ENCODE measurements around the gene TBC1D22A.

DNA sequence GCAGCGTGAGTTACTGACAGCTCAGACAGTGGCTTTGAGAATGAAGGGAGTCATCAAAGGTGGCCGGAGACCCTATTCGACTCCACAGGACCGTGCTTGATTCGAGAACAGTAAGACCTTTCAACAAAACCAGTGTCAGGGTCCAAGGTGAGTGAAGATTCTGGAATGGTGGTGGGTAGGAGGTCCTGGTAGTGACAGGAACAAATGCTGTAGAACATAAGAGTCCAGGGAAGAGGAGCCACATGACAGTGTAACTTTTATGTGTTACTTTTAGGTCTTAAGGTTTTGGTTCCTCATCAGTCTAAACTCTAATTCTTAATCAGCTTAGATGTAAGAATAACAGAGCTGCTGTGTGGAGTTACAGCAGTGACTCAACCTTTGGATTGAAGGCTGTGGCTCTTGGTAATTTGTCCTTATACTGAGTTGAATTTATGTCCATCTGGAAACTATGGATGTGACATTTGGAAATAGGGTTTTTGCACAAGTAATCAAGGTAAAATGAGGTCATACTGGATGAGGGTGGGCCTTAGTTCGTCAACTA, 1.8 kb downstream of the TBC1D22A start:
- TF ChIP-seq CTCF (IDR thresholded peaks at IDR 0.05) (no peak), POLR2A (IDR thresholded peaks at IDR 0.05) (no peak), EP300 (IDR thresholded peaks at IDR 0.05) (no peak)

All from upper lobe of left lung (tissue), 4 donors.